A673 (cell line): ENCODE results near the gene MAPK8. TPM values are rescaled to one million over a fixed set of nuclear protein-coding genes. Genes with fewer than 3 reads are reported as not detected.

ENCODE experiments used
- BruUV-seq: library from RNA; stranded (reverse); fragments of 400-500 nt; replicated peaks from 2 replicates; lab custom pipeline; 2021; lab: Mats Ljungman, UMichigan
- CTCF ChIA-PET: fragments of 300-600 bp; sonication (Branson Sonifier 250); formaldehyde crosslinking; loops from one replicate; lab custom pipeline; 2022; ENCODE audit warnings: antibody characterized with exemption; lab: Charles Lee
- POLR2A ChIA-PET: fragments of 300-600 bp; sonication (Branson Sonifier 250); formaldehyde crosslinking; loops from one replicate; lab custom pipeline; 2022; ENCODE audit warnings: antibody characterized with exemption; ENCODE audit not compliant: low non-redundant PET; lab: Charles Lee
- DNase-seq: peaks from one replicate; pipeline ENCODE4 v3.0.0-alpha.2; 2015; ENCODE audit warnings: low spot score
- H3K27ac ChIP-seq: fragments of 200-600 bp; sonication (generic); 2 replicates; pipeline ENCODE4 v1.5.1; 2016; ENCODE audit warnings: mixed run types, low read depth, mild to moderate bottlenecking, mixed read lengths, antibody characterized with exemption, low read length; ENCODE audit not compliant: poor library complexity, severe bottlenecking
- H3K27me3 ChIP-seq: fragments of 200-600 bp; sonication (generic); replicated peaks from 2 replicates; pipeline ENCODE4 v1.6.1; 2017; ENCODE audit warnings: mixed run types, low read depth, mild to moderate bottlenecking, mixed read lengths, antibody characterized with exemption, low read length; ENCODE audit not compliant: insufficient read depth, poor library complexity
- H3K36me3 ChIP-seq: fragments of 200-600 bp; sonication (generic); 2 replicates; pipeline ENCODE4 v1.6.1; 2016; ENCODE audit warnings: mixed run types, mild to moderate bottlenecking, mixed read lengths, antibody characterized with exemption, low read length; ENCODE audit not compliant: insufficient read depth, poor library complexity, severe bottlenecking
- H3K4me1 ChIP-seq: fragments of 200-600 bp; sonication (generic); 2 replicates; pipeline ENCODE4 v1.6.1; 2017; ENCODE audit warnings: mixed run types, mild to moderate bottlenecking, mixed read lengths, antibody characterized with exemption, low read length; ENCODE audit not compliant: insufficient read depth, poor library complexity, severe bottlenecking
- H3K4me3 ChIP-seq: fragments of 200-600 bp; sonication (generic); 2 replicates; pipeline ENCODE4 v1.5.1; 2016; ENCODE audit warnings: low read depth, mixed run types, mild to moderate bottlenecking, mixed read lengths, low read length; ENCODE audit not compliant: poor library complexity, severe bottlenecking
- H3K9me3 ChIP-seq: fragments of 200-600 bp; sonication (generic); 2 replicates; pipeline ENCODE4 v1.6.1; 2016; ENCODE audit warnings: mixed run types, low read depth, mild to moderate bottlenecking, mixed read lengths, antibody characterized with exemption, low read length; ENCODE audit not compliant: poor library complexity, severe bottlenecking
- CTCF ChIP-seq: fragments of 300-800, 200-600 bp; sonication (generic); conservative IDR thresholded peaks from 2 replicates; pipeline ENCODE4 v1.5.1; 2017; ENCODE audit warnings: low read depth, mild to moderate bottlenecking, antibody characterized with exemption, low read length, moderate library complexity, mixed read lengths
- EZH2 ChIP-seq: fragments of 200-600 bp; sonication (generic); IDR thresholded peaks from 2 replicates; pipeline ENCODE4 v1.6.1; 2017; ENCODE audit warnings: borderline replicate concordance, low read depth, mild to moderate bottlenecking, mixed read lengths, antibody characterized with exemption, low read length; ENCODE audit not compliant: poor library complexity, severe bottlenecking
- intact Hi-C: fragments of 100-400 bp; cut with micrococcal nuclease; formaldehyde crosslinking; loops from one replicate; pipeline ENCODE4 v1.10.0; 2022; ENCODE audit not compliant: unreplicated experiment
- total RNA-seq: library from RNA; stranded (reverse); gene quantifications from 2 replicates; pipeline ENCODE4 v1.2.3, GENCODE V29; 2021

Gene MAPK8
- total RNA-seq, 1 experiment from 2014 or later: 52.0 TPM

- Histone ChIP-seq H3K9me3 (peaks cover 13% of the 10 kb centered on the region), H3K36me3 (no peaks in the 10 kb centered on the region), H3K27me3 (no peaks in the 10 kb centered on the region), H3K27ac (no peak overlapping the region), H3K4me3 (no peak overlapping the region), H3K4me1 (peaks cover 8% of the 10 kb centered on the region)
- no peak for TF ChIP-seq EZH2
- TF ChIP-seq CTCF: no peak
- POLR2A ChIA-PET: no interaction called here
- intact Hi-C loops: loop anchor here (10.0 kb wide), 1 partner anchor 77 kb away; the partner anchor contains the start of gene MAPK8
- BruUV-seq: no TSS peak
- DNase-seq: no peak
- CTCF ChIA-PET: no interaction called here
These were observed 75.5 kb downstream of the MAPK8 start for GRCh38 chr10:48381971-48382370.

- no TSS peak for BruUV-seq
- Histone ChIP-seq H3K9me3 (peaks cover 13% of the 10 kb centered on the region), H3K36me3 (no peaks in the 10 kb centered on the region), H3K27ac (no peak overlapping the region), H3K4me3 (no peak overlapping the region), H3K4me1 (peaks cover 8% of the 10 kb centered on the region), H3K27me3 (no peaks in the 10 kb centered on the region)
- DNase-seq: no peak
- ChIA-PET CTCF (no interaction called here), POLR2A (no interaction called here)
- TF ChIP-seq EZH2 (no peak), CTCF (no peak)
- intact Hi-C loops: loop anchor here (10.0 kb wide), 1 partner anchor 78 kb away; the partner anchor contains the start of gene MAPK8
These were observed 76.5 kb downstream of the MAPK8 start for GRCh38 chr10:48382982-48383381.

- Histone ChIP-seq H3K4me3 (no peak overlapping the region), H3K27me3 (no peaks in the 10 kb centered on the region), H3K9me3 (peaks cover 13% of the 10 kb centered on the region), H3K4me1 (peaks cover 8% of the 10 kb centered on the region), H3K27ac (no peak overlapping the region), H3K36me3 (no peaks in the 10 kb centered on the region)
- BruUV-seq: no TSS peak
- intact Hi-C loops: loop anchor here (10.0 kb wide), 1 partner anchor 79 kb away; the partner anchor contains the start of gene MAPK8
- ChIA-PET CTCF (no interaction called here), POLR2A (no interaction called here)
- TF ChIP-seq EZH2: no peak
- no peak for TF ChIP-seq CTCF
- DNase-seq: no peak
These were observed 76.9 kb downstream of the MAPK8 start for GRCh38 chr10:48383393-48383792.
